Measurements from ENCODE around the gene AFTPH.

DNA sequence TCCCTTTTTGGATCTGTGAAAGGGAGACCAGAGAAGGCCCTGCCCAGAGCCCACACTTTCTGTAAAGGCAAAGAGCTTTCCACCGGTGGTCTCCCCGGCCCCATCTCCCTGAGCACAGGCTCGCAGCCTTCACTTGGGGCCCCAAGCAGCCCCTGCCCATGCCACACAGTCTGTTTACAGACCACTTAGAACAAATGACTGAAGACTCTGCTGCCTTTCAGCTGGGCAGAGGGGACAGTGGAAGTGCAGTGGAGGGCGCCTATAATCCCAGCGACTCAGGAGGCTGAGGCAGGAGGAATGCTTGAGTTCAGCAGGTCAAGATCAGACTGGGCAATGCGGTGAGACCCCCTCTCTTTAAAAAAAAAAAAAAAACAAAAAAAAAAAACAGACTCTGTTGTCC is 100.7 kb downstream of the AFTPH start:
- TF ChIP-seq EZH2 (optimal IDR thresholded peaks at IDR 0.05; ENCODE audit: low read depth, low read length) (no peak), EZH2phosphoT487 (IDR thresholded peaks at IDR 0.05; ENCODE audit: low read length) (no peak)
- TF ChIP-seq, protein P1, sequence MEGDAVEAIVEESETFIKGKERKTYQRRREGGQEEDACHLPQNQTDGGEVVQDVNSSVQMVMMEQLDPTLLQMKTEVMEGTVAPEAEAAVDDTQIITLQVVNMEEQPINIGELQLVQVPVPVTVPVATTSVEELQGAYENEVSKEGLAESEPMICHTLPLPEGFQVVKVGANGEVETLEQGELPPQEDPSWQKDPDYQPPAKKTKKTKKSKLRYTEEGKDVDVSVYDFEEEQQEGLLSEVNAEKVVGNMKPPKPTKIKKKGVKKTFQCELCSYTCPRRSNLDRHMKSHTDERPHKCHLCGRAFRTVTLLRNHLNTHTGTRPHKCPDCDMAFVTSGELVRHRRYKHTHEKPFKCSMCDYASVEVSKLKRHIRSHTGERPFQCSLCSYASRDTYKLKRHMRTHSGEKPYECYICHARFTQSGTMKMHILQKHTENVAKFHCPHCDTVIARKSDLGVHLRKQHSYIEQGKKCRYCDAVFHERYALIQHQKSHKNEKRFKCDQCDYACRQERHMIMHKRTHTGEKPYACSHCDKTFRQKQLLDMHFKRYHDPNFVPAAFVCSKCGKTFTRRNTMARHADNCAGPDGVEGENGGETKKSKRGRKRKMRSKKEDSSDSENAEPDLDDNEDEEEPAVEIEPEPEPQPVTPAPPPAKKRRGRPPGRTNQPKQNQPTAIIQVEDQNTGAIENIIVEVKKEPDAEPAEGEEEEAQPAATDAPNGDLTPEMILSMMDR (IDR thresholded peaks at IDR 0.05; ENCODE audit: low read length): no peak
